22Rv1 (cell line): ENCODE results near the gene TMEM213.

Experiments
- ZFX ChIP-seq: fragments of 450-650 bp; IDR thresholded peaks from 2 replicates; pipeline ENCODE4 v1.6.1; 2017; ENCODE audit warnings: antibody characterized with exemption, borderline replicate concordance
- TF ChIP-seq, protein P1 (sequence below): fragments of 450-650 bp; IDR thresholded peaks from 2 replicates; pipeline ENCODE4 v1.5.1; 2017; ENCODE audit warnings: mild to moderate bottlenecking

DNA sequence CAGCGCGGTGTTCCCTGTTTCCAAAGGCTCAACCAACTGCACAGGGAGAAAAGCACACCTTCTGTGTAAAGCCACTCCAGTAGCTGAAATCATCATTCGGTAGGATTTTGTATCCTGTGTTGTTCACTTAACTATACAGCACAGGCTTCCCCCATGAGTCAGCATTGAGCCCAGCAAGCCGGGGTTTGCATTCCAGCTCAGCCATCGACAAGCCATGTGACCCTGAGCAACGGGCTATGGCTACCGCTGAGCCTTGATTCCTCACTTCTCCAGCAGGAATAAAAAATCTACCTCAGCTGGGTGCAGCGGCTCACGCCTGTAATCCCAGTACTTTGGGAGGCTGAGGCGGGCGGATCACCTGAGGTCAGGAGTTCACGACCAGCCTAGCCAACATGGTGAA, 44.3 kb downstream of the TMEM213 start:
- TF ChIP-seq, protein P1, sequence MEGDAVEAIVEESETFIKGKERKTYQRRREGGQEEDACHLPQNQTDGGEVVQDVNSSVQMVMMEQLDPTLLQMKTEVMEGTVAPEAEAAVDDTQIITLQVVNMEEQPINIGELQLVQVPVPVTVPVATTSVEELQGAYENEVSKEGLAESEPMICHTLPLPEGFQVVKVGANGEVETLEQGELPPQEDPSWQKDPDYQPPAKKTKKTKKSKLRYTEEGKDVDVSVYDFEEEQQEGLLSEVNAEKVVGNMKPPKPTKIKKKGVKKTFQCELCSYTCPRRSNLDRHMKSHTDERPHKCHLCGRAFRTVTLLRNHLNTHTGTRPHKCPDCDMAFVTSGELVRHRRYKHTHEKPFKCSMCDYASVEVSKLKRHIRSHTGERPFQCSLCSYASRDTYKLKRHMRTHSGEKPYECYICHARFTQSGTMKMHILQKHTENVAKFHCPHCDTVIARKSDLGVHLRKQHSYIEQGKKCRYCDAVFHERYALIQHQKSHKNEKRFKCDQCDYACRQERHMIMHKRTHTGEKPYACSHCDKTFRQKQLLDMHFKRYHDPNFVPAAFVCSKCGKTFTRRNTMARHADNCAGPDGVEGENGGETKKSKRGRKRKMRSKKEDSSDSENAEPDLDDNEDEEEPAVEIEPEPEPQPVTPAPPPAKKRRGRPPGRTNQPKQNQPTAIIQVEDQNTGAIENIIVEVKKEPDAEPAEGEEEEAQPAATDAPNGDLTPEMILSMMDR: no peak
- no peak for TF ChIP-seq ZFX
